Measurements from ENCODE around the gene CLDN20.
"Not testable (repeated sequence)": the region's sequence is repeated elsewhere in the genome, so short reads cannot be mapped to it uniquely, and the experiment has no call there.

The CLDN20 gene

GRCh38 chr6:155263373-155264063 is at the start of gene CLDN20:
CLDN20 (plus strand) TSS chr6:155264013; CDS start chr6:155275720, 11,707 bp downstream.
- no peak for DNase-seq

- DNase-seq = no peak
Measured at GRCh38 chr6:155215906-155216305, 47.9 kb upstream of the CLDN20 start.

GRCh38 chr6:155216312-155217046 is 47.3 kb upstream of the CLDN20 start:
- DNase-seq = no peak

GRCh38 chr6:155218711-155219110 is 45.1 kb upstream of the CLDN20 start:
- DNase-seq = not testable (repeated sequence)

GRCh38 chr6:155219299-155219698 is 44.5 kb upstream of the CLDN20 start:
- DNase-seq = no peak

- no peak for DNase-seq
Measured at GRCh38 chr6:155219858-155220301, 43.9 kb upstream of the CLDN20 start.

- no peak for DNase-seq
Measured at GRCh38 chr6:155221086-155221485, 42.7 kb upstream of the CLDN20 start.

- no peak for DNase-seq
Measured at GRCh38 chr6:155222506-155222905, 41.3 kb upstream of the CLDN20 start.

GRCh38 chr6:155223646-155224451 is 40.0 kb upstream of the CLDN20 start:
- no peak for DNase-seq

- no peak for DNase-seq
Measured at GRCh38 chr6:155224618-155225017, 39.2 kb upstream of the CLDN20 start.

- DNase-seq = no peak
Measured at GRCh38 chr6:155227046-155227445, 36.8 kb upstream of the CLDN20 start.

GRCh38 chr6:155228546-155229166 is 35.2 kb upstream of the CLDN20 start:
- no peak for DNase-seq

- DNase-seq = not testable (repeated sequence)
Measured at GRCh38 chr6:155230975-155231374, 32.8 kb upstream of the CLDN20 start.

GRCh38 chr6:155232848-155233247 is 31.0 kb upstream of the CLDN20 start:
- DNase-seq = no peak

- no peak for DNase-seq
Measured at GRCh38 chr6:155234167-155234566, 29.6 kb upstream of the CLDN20 start.

- no peak for DNase-seq
Measured at GRCh38 chr6:155234687-155235086, 29.1 kb upstream of the CLDN20 start.

GRCh38 chr6:155235087-155235486 is 28.7 kb upstream of the CLDN20 start:
- no peak for DNase-seq

GRCh38 chr6:155237613-155238012 is 26.2 kb upstream of the CLDN20 start:
- no peak for DNase-seq

GRCh38 chr6:155240905-155241600 is 22.8 kb upstream of the CLDN20 start:
- no peak for DNase-seq

- no peak for DNase-seq
Measured at GRCh38 chr6:155241966-155242365, 21.8 kb upstream of the CLDN20 start.

- no peak for DNase-seq
Measured at GRCh38 chr6:155244434-155244833, 19.4 kb upstream of the CLDN20 start.

GRCh38 chr6:155245193-155245592 is 18.6 kb upstream of the CLDN20 start:
- DNase-seq = no peak

Data from DMS 273 treated with DMSO at 0.1 percent for 48 hours (cell line).